ENCODE results near the gene RIF1. TPM values are rescaled to one million over a fixed set of nuclear protein-coding genes. Genes with fewer than 3 reads are reported as not detected.
A peak's percentile ranks its signal among the peaks of the same experiment; 100 is the strongest.

RIF1 gene, protein sequence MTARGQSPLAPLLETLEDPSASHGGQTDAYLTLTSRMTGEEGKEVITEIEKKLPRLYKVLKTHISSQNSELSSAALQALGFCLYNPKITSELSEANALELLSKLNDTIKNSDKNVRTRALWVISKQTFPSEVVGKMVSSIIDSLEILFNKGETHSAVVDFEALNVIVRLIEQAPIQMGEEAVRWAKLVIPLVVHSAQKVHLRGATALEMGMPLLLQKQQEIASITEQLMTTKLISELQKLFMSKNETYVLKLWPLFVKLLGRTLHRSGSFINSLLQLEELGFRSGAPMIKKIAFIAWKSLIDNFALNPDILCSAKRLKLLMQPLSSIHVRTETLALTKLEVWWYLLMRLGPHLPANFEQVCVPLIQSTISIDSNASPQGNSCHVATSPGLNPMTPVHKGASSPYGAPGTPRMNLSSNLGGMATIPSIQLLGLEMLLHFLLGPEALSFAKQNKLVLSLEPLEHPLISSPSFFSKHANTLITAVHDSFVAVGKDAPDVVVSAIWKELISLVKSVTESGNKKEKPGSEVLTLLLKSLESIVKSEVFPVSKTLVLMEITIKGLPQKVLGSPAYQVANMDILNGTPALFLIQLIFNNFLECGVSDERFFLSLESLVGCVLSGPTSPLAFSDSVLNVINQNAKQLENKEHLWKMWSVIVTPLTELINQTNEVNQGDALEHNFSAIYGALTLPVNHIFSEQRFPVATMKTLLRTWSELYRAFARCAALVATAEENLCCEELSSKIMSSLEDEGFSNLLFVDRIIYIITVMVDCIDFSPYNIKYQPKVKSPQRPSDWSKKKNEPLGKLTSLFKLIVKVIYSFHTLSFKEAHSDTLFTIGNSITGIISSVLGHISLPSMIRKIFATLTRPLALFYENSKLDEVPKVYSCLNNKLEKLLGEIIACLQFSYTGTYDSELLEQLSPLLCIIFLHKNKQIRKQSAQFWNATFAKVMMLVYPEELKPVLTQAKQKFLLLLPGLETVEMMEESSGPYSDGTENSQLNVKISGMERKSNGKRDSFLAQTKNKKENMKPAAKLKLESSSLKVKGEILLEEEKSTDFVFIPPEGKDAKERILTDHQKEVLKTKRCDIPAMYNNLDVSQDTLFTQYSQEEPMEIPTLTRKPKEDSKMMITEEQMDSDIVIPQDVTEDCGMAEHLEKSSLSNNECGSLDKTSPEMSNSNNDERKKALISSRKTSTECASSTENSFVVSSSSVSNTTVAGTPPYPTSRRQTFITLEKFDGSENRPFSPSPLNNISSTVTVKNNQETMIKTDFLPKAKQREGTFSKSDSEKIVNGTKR (N-terminal part only)
- total RNA-seq = 22.4 and 23.2 TPM in 2 replicates

GRCh38 chr2:151409601-151410484, at the start of gene RIF1:
Gene RIF1 (plus strand): TSS chr2:151409902. CDS start chr2:151410424, 522 bp downstream.
- peak; percentile 80 to 91 for DNase-seq (ENCODE audit: low read depth in 2 of 2)

DNA sequence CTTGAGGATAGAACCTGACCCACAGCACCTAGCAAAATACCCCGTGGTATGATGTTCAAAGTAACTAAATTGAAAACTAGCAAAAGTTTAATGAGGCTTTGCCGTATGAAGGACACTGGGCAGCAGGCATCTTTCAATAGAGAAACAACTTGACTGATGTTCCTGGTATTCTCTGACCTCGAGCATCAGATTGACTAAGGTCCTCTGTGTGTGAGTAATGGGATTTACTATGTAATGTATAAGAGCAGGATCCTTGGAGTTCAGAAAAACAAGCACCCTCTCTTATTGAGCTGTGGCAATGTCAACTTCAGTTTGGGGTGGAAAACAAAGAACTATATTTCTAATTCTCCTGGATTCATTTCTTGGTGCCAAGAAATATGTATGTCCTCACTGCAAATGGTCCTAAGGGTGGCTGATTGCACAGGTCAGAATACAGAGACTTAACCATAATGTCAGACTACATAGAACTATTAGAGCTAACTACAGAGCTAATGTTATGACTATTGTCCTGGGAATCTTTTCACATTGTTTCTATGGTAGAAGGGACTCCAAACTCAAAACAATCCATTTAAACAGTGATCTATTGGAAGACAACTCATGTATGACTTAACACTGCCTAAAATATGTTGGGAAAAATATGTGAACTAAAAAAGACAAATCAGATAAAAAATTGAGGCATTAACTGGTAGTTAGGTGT, 47.9 kb upstream of the RIF1 start:
- no peak for DNase-seq (ENCODE audit: low read depth in 2 of 2)

DNA sequence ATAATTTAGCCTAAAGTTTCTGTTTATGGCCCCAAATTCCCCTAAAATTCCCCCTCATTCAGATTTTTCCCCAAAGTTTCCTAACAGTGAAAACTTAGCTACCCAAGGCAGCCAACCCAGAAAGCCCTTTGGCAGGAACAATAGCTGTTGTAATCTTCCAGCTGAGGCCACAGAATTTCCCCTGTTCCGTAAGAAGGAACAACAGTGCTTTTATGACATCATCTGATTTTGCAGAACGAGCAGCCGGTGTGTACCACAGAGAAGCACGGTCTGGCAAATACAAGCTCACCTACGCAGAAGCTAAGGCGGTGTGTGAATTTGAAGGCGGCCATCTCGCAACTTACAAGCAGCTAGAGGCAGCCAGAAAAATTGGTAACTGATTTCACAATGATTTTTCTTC, 46.0 kb upstream of the RIF1 start:
- peak in 1 of 2 donors; percentile 14 for DNase-seq (ENCODE audit: low read depth in 2 of 2)

DNA sequence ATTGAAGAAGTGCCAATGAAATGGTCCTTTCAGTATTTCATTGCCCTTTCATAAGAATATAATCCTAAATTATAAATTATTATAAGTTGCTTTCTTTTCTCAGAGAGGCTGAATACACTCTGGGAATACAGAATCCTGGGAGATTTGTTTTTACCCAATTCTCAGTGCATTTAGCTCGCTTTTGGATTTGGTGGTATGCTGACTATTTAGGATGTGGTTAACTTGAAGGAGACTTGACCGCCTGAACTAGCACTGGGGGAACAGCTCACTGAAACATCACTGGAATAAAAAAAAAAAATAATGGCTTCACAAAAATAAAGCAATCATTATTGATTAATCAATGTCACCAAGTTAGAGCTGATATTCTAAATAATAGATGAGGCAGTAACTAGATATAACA, 42.1 kb upstream of the RIF1 start:
- no peak for DNase-seq (ENCODE audit: low read depth in 2 of 2)

DNA sequence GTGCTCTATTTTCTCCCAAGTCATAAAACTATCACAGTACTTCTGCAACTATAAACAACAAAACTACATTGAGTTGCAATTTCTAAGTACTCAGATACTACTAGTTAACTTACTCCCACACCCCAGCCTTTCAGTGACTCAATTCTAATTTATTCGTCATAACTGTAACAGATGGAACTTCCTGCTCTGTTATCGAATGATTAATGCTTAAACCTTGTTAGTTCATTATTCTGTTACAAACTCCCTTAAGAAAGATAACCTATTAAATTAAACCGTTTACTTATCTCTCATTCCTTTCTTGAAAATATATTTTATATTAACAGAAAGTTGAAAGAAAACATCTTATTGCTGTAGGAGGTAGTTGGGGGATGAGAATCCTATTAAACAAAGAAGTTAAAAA, 35.3 kb upstream of the RIF1 start:
- peak in 1 of 2 donors; percentile 11 for DNase-seq (ENCODE audit: low read depth in 2 of 2)

- DNase-seq (ENCODE audit: low read depth in 2 of 2) = no peak
Observed at GRCh38 chr2:151379169-151379568, 30.5 kb upstream of the RIF1 start.

DNA sequence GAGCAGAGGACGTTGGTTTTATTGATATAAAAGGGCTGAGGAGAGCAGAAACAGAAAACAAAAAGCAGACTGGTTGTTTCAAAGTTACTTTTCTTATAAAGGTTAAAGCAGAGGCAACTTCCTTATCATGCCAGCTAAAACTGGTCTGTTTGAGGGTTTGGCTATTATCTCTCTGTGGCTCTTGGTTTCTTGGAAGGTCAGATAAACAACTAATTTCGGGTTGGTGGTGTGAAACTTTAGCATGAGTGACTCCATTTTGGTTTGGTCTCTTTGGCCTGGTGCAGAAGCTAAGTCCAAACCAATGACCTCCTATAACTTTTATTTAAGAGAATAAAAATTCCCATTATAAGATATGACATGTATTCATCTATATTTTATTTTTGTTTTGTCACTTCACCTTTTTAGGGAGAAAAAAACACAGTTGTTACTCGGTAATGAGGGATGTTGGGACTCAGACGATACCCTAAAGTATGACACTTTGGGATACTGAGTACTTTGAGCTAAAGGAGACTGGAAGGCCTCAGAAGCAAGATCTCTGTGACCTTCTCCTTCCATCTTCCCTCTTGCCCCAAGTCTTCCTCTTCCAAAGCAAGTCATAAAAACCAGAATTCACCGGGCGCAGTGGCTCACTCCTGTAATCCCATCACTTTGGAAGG, 29.0 kb upstream of the RIF1 start:
- no peak for DNase-seq (ENCODE audit: low read depth in 2 of 2)

GRCh38 chr2:151381266-151381665, 28.4 kb upstream of the RIF1 start:
- no peak for DNase-seq (ENCODE audit: low read depth in 2 of 2)

GRCh38 chr2:151388011-151388410, 21.7 kb upstream of the RIF1 start:
- no peak for DNase-seq (ENCODE audit: low read depth in 2 of 2)

- no peak for DNase-seq (ENCODE audit: low read depth in 2 of 2)
Observed at GRCh38 chr2:151391436-151391835, 18.3 kb upstream of the RIF1 start.

- DNase-seq (ENCODE audit: low read depth in 2 of 2) = no peak
Observed at GRCh38 chr2:151394509-151394908, 15.2 kb upstream of the RIF1 start.

DNA sequence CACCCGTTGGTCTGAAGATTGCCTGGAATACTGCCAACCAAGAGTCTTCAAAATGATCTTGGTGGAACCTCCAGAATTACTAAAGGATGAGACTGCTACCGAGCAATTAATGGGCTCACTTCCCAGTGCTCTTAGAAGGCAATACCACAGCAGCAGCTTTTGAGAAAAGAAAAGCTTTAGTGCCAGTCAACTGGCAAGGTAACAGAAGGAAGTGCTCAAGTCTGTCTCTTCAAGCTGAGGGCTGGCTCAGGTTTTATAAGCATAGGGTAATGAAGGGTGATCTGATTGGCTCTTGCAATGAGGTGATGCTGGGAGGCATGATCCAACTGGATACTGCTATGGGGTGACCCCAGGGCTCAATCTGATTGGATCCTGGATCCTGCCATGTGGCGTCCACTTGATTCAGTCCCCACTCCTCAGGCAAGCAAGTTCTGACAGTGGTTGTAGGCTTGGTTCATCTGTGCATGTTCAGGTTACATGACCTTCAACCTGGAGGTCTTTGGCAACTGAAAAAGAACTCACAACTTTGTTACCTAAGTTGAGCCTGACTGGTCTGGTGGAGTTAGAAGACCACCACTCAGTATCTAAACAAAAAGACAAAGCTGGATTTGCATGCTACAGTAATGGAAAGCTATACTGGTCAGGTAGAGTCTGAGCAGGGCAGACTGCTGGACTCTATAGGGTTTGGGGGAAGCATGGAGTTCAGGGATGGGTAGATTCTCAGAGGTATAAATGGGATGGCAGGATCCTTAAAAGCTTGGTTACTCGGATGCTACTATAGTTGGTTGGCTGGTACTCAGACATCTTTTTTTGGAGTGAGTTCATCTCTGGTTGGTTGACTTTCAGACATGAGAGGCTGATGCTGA, 14.0 kb upstream of the RIF1 start:
- DNase-seq (ENCODE audit: low read depth in 2 of 2) = no peak

- no peak for DNase-seq (ENCODE audit: low read depth in 2 of 2)
Observed at GRCh38 chr2:151399981-151400380, 9.7 kb upstream of the RIF1 start.

- DNase-seq (ENCODE audit: low read depth in 2 of 2) = no peak
Observed at GRCh38 chr2:151401149-151401548, 8.6 kb upstream of the RIF1 start.

GRCh38 chr2:151403914-151404313, 5.8 kb upstream of the RIF1 start:
- no peak for DNase-seq (ENCODE audit: low read depth in 2 of 2)

GRCh38 chr2:151405376-151405775, 4.3 kb upstream of the RIF1 start:
- no peak for DNase-seq (ENCODE audit: low read depth in 2 of 2)

DNA sequence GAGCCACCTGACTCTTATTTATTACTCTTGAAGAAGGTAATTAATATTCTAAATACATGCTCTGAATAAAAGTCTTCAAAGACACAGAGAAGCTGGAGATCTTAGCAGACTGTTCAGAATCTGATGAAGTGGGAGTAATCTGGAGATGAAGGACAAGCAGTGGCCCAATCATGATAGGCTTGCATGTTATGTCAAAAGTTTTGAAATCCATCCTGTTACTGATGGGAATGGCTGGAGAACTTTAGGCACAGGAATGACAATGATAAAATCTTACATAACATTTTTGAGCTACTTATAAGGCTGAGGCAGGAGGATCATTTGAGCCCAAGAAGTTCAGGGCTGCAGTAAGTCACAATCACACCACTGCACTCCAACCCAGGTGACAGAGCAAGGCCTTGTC, 2.4 kb upstream of the RIF1 start:
- DNase-seq (ENCODE audit: low read depth in 2 of 2) = no peak

GRCh38 chr2:151408788-151409600, 708 bp upstream of the RIF1 start:
- no peak for DNase-seq (ENCODE audit: low read depth in 2 of 2)

Data from dermis microvascular lymphatic vessel endothelial cell (primary cell).